Liver (tissue), 9 donors: ENCODE data around the gene GLMP. TPM values are rescaled to one million over a fixed set of nuclear protein-coding genes. Genes with fewer than 3 reads are reported as not detected.

Experiments
- DNase-seq: peaks from one replicate; pipeline ENCODE4 v3.0.0-alpha.2; 2017; ENCODE audit warnings: low spot score
- H3K27ac ChIP-seq, 2 donors: one replicate each; pipeline ENCODE4 v1.7.0; 2013; ENCODE audit warnings: inconsistent platforms in 2 of 2, low read length in 2 of 2, control low read depth in 1 of 2, low read depth in 1 of 2, mild to moderate bottlenecking in 1 of 2
- H3K27me3 ChIP-seq, 4 donors: one replicate each; pipeline versions ENCODE4 v1.6.1 to v1.7.0; 2013; ENCODE audit warnings: low read length in 3 of 4, inconsistent platforms in 1 of 4, mild to moderate bottlenecking in 1 of 4, moderate library complexity in 1 of 4; ENCODE audit not compliant: control insufficient read depth in 4 of 4, insufficient read depth in 4 of 4
- H3K36me3 ChIP-seq, 4 donors: one replicate each; pipeline versions ENCODE4 v1.6.1 to v1.7.0; 2013; ENCODE audit warnings: low read length in 3 of 4, mild to moderate bottlenecking in 3 of 4, low read depth in 1 of 4, moderate library complexity in 1 of 4; ENCODE audit not compliant: control insufficient read depth in 4 of 4, insufficient read depth in 3 of 4
- H3K4me1 ChIP-seq, 4 donors: one replicate each; pipeline versions ENCODE4 v1.6.1 to v1.7.0; 2013; ENCODE audit warnings: low read length in 3 of 4, mild to moderate bottlenecking in 3 of 4, moderate library complexity in 1 of 4; ENCODE audit not compliant: control insufficient read depth in 4 of 4, insufficient read depth in 4 of 4
- H3K4me3 ChIP-seq, 3 donors: one replicate each; pipeline versions ENCODE4 v1.6.1 to v1.7.0; 2013; ENCODE audit warnings: low read length in 3 of 3, control low read depth in 1 of 3, low read depth in 1 of 3, mild to moderate bottlenecking in 1 of 3
- H3K9ac ChIP-seq, 2 donors: one replicate each; pipeline ENCODE4 v1.7.0; 2013; ENCODE audit warnings: low read length in 2 of 2, mild to moderate bottlenecking in 2 of 2, moderate library complexity in 2 of 2, control low read depth in 1 of 2, low read depth in 1 of 2
- H3K9me3 ChIP-seq, 4 donors: one replicate each; pipeline versions ENCODE4 v1.6.1 to v1.7.0; 2013; ENCODE audit warnings: low read length in 3 of 4; ENCODE audit not compliant: control insufficient read depth in 4 of 4
- ATF3 ChIP-seq: IDR thresholded peaks from 2 replicates; pipeline ENCODE4 v1.6.1; 2016; ENCODE audit warnings: antibody characterized with exemption
- EGR1 ChIP-seq, 2 donors: IDR thresholded peaks; 2 replicates each; pipeline ENCODE4 v1.6.1; 2016 to 2018; ENCODE audit warnings: antibody characterized with exemption in 2 of 2, low read depth in 2 of 2
- FOXA2 ChIP-seq: IDR thresholded peaks from 2 replicates; pipeline ENCODE4 v1.6.1; 2016; ENCODE audit warnings: antibody characterized with exemption
- HNF4A ChIP-seq, 2 donors: conservative IDR thresholded peaks; 2 replicates each; pipeline ENCODE4 v1.6.1; 2016; ENCODE audit warnings: antibody characterized with exemption in 2 of 2, mild to moderate bottlenecking in 2 of 2
- HNF4G ChIP-seq: IDR thresholded peaks from 2 replicates; pipeline ENCODE4 v1.6.1; 2016; ENCODE audit warnings: antibody characterized with exemption
- JUND ChIP-seq, 2 donors: IDR thresholded peaks; 2 replicates each; pipeline ENCODE4 v1.6.1; 2016; ENCODE audit warnings: antibody characterized with exemption in 2 of 2
- MAX ChIP-seq: IDR thresholded peaks from 2 replicates; pipeline ENCODE4 v1.6.1; 2016; ENCODE audit warnings: antibody characterized with exemption
- NR2F2 ChIP-seq: IDR thresholded peaks from 2 replicates; pipeline ENCODE4 v1.6.1; 2016; ENCODE audit warnings: antibody characterized with exemption
- RAD21 ChIP-seq, 2 donors: IDR thresholded peaks; 2 replicates each; pipeline ENCODE4 v1.6.1; 2016; ENCODE audit warnings: antibody characterized with exemption in 2 of 2, mild to moderate bottlenecking in 2 of 2
- RXRA ChIP-seq, 2 donors: IDR thresholded peaks; 2 replicates each; pipeline ENCODE4 v1.6.1; 2017 to 2018; ENCODE audit warnings: antibody characterized with exemption in 2 of 2, mild to moderate bottlenecking in 1 of 2
- SP1 ChIP-seq: IDR thresholded peaks from 2 replicates; pipeline ENCODE4 v1.6.1; 2018; ENCODE audit warnings: antibody characterized with exemption, mild to moderate bottlenecking
- TAF1 ChIP-seq: conservative IDR thresholded peaks from 2 replicates; pipeline ENCODE4 v1.6.1; 2016; ENCODE audit warnings: antibody characterized with exemption, mild to moderate bottlenecking
- YY1 ChIP-seq: IDR thresholded peaks from 2 replicates; pipeline ENCODE4 v1.6.1; 2016; ENCODE audit warnings: antibody characterized with exemption, mild to moderate bottlenecking
- WGBS: extraction: QIAGEN DNeasy Blood & Tissue Kit; methylation state at CpG from one replicate; pipeline ENCODE4 v1.1.7; 2013; 5-methylcytosine and 5-hydroxymethylcytosine counted together
- polyA plus RNA-seq, 2 donors: library from polyadenylated mRNA; stranded (reverse) in 1 of 2; unstranded in 1 of 2; fragments of 200-250 nt in 1 of 2; fragments of >200 nt in 1 of 2; fragmentation: Nextera tagmentation in 1 of 2; extraction: Ambion mirVana in 1 of 2; gene quantifications; one replicate each; pipeline versions ENCODE4 v1.2.1 to v1.2.3, GENCODE V29; 2013 to 2015
- total RNA-seq, 2 donors: library from RNA; depleted of rRNA; stranded (reverse); fragments of >200 nt; gene quantifications; one replicate each; pipeline ENCODE4 v1.2.3, GENCODE V29; 2014
- TF ChIP-seq, protein P1 (sequence below): IDR thresholded peaks from 2 replicates; pipeline ENCODE4 v1.6.1; 2016; ENCODE audit warnings: antibody characterized with exemption, mild to moderate bottlenecking
- TF ChIP-seq, protein P2 (sequence below): fragments of 150-350 bp; IDR thresholded peaks from 2 replicates; pipeline ENCODE4 v1.5.1; 2017; ENCODE audit warnings: improper control_type of control experiment, low read depth, low read length; ENCODE audit not compliant: missing input control
- donor health status: healthy.
- donor health status: healthy.
- donor health status: healthy.
- donor health status: healthy.
- donor health status: healthy.

GLMP gene
- total and polyA plus RNA-seq, 4 donors: 26.5 to 51.4 (median 39.0) TPM

DNA sequence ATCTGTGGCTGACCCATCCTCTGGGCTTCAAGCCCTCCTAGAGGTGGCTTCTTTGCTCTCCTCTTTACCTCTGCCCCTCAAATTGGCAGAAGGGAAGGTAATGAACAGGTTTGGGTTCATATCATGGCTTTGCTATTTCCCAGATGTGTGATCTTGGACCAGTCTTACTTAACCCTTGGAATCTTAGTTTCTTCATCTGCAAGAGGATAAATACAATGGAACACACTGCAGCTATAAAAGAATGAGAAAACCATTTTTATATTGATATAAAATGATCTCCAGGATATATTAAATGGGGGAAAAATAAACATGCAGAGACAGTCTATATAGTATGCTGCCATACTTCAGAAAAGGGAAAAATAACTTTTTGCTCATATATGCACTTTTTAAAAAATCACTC lies 5.6 kb downstream of the GLMP start:
- Histone ChIP-seq H3K36me3 (peaks cover 0 to 11% (median 6%) of the 10 kb centered on the region in 4 donors), H3K4me3 (no peak overlapping the region), H3K27me3 (no peaks in the 10 kb centered on the region), H3K4me1 (peaks cover 13 to 41% (median 39%) of the 10 kb centered on the region in 4 donors), H3K27ac (no peak overlapping the region), H3K9ac (no peak overlapping the region), H3K9me3 (no peaks in the 10 kb centered on the region)
- TF ChIP-seq EGR1 (IDR thresholded peaks at IDR 0.05; ENCODE audit: low read depth in 2 of 2): no peak
- no peak for DNase-seq

- peaks cover 0 to 9% (median 4%) of the 10 kb centered on the region in 4 donors for H3K36me3 ChIP-seq
- 97% methylated on average over 8 of the region's 8 CpGs for WGBS
- TF ChIP-seq, protein P1, sequence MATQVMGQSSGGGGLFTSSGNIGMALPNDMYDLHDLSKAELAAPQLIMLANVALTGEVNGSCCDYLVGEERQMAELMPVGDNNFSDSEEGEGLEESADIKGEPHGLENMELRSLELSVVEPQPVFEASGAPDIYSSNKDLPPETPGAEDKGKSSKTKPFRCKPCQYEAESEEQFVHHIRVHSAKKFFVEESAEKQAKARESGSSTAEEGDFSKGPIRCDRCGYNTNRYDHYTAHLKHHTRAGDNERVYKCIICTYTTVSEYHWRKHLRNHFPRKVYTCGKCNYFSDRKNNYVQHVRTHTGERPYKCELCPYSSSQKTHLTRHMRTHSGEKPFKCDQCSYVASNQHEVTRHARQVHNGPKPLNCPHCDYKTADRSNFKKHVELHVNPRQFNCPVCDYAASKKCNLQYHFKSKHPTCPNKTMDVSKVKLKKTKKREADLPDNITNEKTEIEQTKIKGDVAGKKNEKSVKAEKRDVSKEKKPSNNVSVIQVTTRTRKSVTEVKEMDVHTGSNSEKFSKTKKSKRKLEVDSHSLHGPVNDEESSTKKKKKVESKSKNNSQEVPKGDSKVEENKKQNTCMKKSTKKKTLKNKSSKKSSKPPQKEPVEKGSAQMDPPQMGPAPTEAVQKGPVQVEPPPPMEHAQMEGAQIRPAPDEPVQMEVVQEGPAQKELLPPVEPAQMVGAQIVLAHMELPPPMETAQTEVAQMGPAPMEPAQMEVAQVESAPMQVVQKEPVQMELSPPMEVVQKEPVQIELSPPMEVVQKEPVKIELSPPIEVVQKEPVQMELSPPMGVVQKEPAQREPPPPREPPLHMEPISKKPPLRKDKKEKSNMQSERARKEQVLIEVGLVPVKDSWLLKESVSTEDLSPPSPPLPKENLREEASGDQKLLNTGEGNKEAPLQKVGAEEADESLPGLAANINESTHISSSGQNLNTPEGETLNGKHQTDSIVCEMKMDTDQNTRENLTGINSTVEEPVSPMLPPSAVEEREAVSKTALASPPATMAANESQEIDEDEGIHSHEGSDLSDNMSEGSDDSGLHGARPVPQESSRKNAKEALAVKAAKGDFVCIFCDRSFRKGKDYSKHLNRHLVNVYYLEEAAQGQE: no peak
- TF ChIP-seq RXRA (IDR thresholded peaks at IDR 0.05) (no peak), EGR1 (IDR thresholded peaks at IDR 0.05; ENCODE audit: low read depth in 2 of 2) (no peak)
- H3K9ac ChIP-seq: no peak overlapping the region
- H3K4me3 ChIP-seq: no peak overlapping the region
- peaks cover 5 to 31% (median 20%) of the 10 kb centered on the region in 4 donors for H3K4me1 ChIP-seq
- DNase-seq: no peak
- no peak overlapping the region for H3K27ac ChIP-seq
- H3K27me3 ChIP-seq: no peaks in the 10 kb centered on the region
- no peaks in the 10 kb centered on the region for H3K9me3 ChIP-seq
Observed at GRCh38 chr1:156286061-156286460, 9.4 kb downstream of the GLMP start.

DNA sequence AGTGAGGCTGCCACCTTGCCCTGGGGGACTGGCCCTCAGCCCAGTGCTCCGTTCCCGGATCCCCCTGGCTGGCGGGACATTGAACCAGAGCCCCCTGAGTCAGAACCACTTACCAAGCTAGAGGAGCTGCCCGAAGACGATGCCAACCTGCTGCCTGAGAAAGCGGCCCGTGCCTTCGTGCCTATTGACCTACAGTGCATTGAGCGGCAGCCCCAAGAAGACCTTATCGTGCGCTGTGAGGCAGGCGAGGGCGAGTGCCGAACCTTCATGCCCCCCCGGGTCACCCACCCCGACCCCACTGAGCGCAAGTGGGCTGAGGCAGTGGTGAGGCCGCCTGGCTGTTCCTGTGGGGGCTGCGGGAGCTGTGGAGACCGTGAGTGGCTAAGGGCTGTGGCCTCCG lies 10.0 kb downstream of the GLMP start:
- H3K4me1 ChIP-seq: peaks cover 5 to 31% (median 21%) of the 10 kb centered on the region in 4 donors
- 96% methylated on average over 21 of the region's 21 CpGs for WGBS
- H3K27me3 ChIP-seq: no peaks in the 10 kb centered on the region
- TF ChIP-seq HNF4G (no peak), TAF1 (no peak), NR2F2 (no peak), JUND (IDR thresholded peaks at IDR 0.05) (no peak), RAD21 (IDR thresholded peaks at IDR 0.05) (no peak), YY1 (no peak), MAX (no peak), HNF4A (conservative IDR thresholded peaks at IDR 0.05) (no peak), FOXA2 (no peak), SP1 (no peak), ATF3 (no peak)
- TF ChIP-seq, protein P2, sequence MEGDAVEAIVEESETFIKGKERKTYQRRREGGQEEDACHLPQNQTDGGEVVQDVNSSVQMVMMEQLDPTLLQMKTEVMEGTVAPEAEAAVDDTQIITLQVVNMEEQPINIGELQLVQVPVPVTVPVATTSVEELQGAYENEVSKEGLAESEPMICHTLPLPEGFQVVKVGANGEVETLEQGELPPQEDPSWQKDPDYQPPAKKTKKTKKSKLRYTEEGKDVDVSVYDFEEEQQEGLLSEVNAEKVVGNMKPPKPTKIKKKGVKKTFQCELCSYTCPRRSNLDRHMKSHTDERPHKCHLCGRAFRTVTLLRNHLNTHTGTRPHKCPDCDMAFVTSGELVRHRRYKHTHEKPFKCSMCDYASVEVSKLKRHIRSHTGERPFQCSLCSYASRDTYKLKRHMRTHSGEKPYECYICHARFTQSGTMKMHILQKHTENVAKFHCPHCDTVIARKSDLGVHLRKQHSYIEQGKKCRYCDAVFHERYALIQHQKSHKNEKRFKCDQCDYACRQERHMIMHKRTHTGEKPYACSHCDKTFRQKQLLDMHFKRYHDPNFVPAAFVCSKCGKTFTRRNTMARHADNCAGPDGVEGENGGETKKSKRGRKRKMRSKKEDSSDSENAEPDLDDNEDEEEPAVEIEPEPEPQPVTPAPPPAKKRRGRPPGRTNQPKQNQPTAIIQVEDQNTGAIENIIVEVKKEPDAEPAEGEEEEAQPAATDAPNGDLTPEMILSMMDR: no peak
- TF ChIP-seq, protein P1: no peak
- H3K4me3 ChIP-seq: no peak overlapping the region
- no peak overlapping the region for H3K27ac ChIP-seq
- H3K9ac ChIP-seq: no peak overlapping the region
- H3K9me3 ChIP-seq: no peaks in the 10 kb centered on the region
- no peak for DNase-seq
- H3K36me3 ChIP-seq: peaks cover 0 to 9% (median 4%) of the 10 kb centered on the region in 4 donors
